Measurements from ENCODE around the gene MYL12B. TPM values are rescaled to one million over a fixed set of nuclear protein-coding genes. Genes with fewer than 3 reads are reported as not detected.
"Not testable (repeated sequence)": the region's sequence is repeated elsewhere in the genome, so short reads cannot be mapped to it uniquely, and the experiment has no call there.

The MYL12B gene
- total and polyA plus RNA-seq, 2 of the 8 experiments (the other 6 are each of a cell fraction or from before 2014, with no cell fraction given) = 174 to 188 TPM

DNA sequence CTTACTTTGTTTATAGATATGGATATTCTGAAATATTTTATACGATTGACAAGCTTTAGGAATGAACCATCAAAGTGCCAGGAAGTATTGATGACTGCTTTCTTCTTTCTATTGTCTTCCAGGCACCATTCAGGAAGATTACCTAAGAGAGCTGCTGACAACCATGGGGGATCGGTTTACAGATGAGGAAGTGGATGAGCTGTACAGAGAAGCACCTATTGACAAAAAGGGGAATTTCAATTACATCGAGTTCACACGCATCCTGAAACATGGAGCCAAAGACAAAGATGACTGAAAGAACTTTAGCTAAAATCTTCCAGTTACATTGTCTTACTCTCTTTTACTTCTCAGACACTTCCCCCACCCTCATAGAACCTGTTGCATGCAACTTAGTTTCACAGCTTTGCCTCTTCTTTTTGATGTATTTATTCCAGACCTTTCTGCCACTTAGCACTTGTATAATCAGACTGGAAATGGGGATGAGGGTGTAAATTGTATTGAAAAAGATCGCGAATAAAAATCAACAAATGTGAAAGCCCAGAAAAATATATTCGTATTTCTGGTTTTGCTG, 15.8 kb downstream of the MYL12B start:
- H3K9me3 ChIP-seq (ENCODE audit: insufficient read depth in 2 of 2, low read depth in 1 of 2, low read length in 1 of 2); H2AFZ ChIP-seq (ENCODE audit: low read length); H3K79me1 ChIP-seq (ENCODE audit: low read depth, low read length); H2BK5ac ChIP-seq (ENCODE audit: low read depth, low read length); H3K4me3 ChIP-seq (ENCODE audit: extremely low read depth in 1 of 4, insufficient read depth in 2 of 4, low read depth in 3 of 4, low read length in 4 of 4); H3K23me2 ChIP-seq (ENCODE audit: low read depth, low read length); DNase-seq (ENCODE audit: low read depth in 1 of 2, low spot score in 2 of 2); H3K18ac ChIP-seq (ENCODE audit: extremely low read depth, low read length); H3K79me2 ChIP-seq (ENCODE audit: control insufficient read depth in 1 of 2, insufficient read depth in 2 of 2, low read length in 2 of 2); H3K14ac ChIP-seq (ENCODE audit: insufficient read length); H2BK15ac ChIP-seq (ENCODE audit: low read length); H2BK12ac ChIP-seq (ENCODE audit: low read depth, low read length); H3K4me2 ChIP-seq (ENCODE audit: insufficient read depth in 1 of 2, low read depth in 2 of 2, low read length in 2 of 2); H3K23ac ChIP-seq (ENCODE audit: insufficient read length); H2AK5ac ChIP-seq (ENCODE audit: low read depth, low read length); H4K8ac ChIP-seq (ENCODE audit: extremely low read depth, insufficient read depth, low read length); H4K20me1 ChIP-seq (replicated peaks in 1 of 2; ENCODE audit: control insufficient read depth in 1 of 2, insufficient read depth in 2 of 2, low read length in 2 of 2); H4K5ac ChIP-seq (ENCODE audit: insufficient read length, low read depth, low read length); H3K4me1 ChIP-seq (replicated peaks in 1 of 4; ENCODE audit: control insufficient read depth in 3 of 4, insufficient read depth in 4 of 4, low read length in 3 of 4); H3K27me3 ChIP-seq (replicated peaks in 1 of 4; ENCODE audit: control insufficient read depth in 3 of 4, extremely low read depth in 1 of 4, insufficient read depth in 3 of 4, low read length in 3 of 4); H2BK20ac ChIP-seq (ENCODE audit: low read length); H3K27ac ChIP-seq (ENCODE audit: low read depth, low read length); H2BK120ac ChIP-seq (replicated peaks; ENCODE audit: low read depth, low read length); H3K4ac ChIP-seq (replicated peaks; ENCODE audit: insufficient read length, low read depth, low read length); H3K56ac ChIP-seq (replicated peaks; ENCODE audit: insufficient read length, low read depth, low read length); H4K91ac ChIP-seq (replicated peaks; ENCODE audit: insufficient read length, low read length); H3K9ac ChIP-seq (replicated peaks in 1 of 4; ENCODE audit: extremely low read depth in 1 of 4, low read depth in 3 of 4, low read length in 3 of 4): not testable (repeated sequence)
- peak; percentile 13 for FAIRE-seq
- POLR2A ChIA-PET (ENCODE audit: partially characterized antibody) = interaction anchor here (0.9 to 1.7 kb wide), 3 partner anchors 11 to 20 kb away, joined by 3 to 5 read pairs (median 3); no protein-coding TSS in a partner anchor
- peaks cover 2 to 41% (median 11%) of the 10 kb centered on the region in 4 experiments; a peak in 6 of 8 replicates for H3K36me3 ChIP-seq (ENCODE audit: control insufficient read depth in 2 of 4, insufficient read depth in 4 of 4, low read length in 3 of 4)
- WGBS, 2 experiments (ENCODE audit: extremely low coverage in 1 of 2, insufficient coverage in 1 of 2, insufficient read length in 1 of 2, insufficient replicate concordance in 2 of 2, low coverage in 1 of 2, low lambda C conversion rate in 2 of 2, missing lambda C conversion rate in 1 of 2) = 85% methylated on average over 7 of the region's 7 CpGs; no CpG with 5 or more reads in 1 of the 2 experiments
- CTCF ChIA-PET (ENCODE audit: partially characterized antibody) = interaction anchor here (1.0 to 5.4 kb wide), 3 partner anchors 21 to 388 kb away, joined by 3 to 39 read pairs (median 10); no protein-coding TSS in a partner anchor

Measured in H1 (cell line).